LNCAP (cell line): ENCODE results near the gene B3GNT7.

Experiments
- TF ChIP-seq, protein P1 (sequence below): fragments of 450-650 bp; IDR thresholded peaks from 2 replicates; pipeline ENCODE4 v1.5.1; 2017; ENCODE audit warnings: mild to moderate bottlenecking

Gene B3GNT7

GRCh38 chr2:231429152-231429551, 33.6 kb downstream of the B3GNT7 start:
- TF ChIP-seq, protein P1, sequence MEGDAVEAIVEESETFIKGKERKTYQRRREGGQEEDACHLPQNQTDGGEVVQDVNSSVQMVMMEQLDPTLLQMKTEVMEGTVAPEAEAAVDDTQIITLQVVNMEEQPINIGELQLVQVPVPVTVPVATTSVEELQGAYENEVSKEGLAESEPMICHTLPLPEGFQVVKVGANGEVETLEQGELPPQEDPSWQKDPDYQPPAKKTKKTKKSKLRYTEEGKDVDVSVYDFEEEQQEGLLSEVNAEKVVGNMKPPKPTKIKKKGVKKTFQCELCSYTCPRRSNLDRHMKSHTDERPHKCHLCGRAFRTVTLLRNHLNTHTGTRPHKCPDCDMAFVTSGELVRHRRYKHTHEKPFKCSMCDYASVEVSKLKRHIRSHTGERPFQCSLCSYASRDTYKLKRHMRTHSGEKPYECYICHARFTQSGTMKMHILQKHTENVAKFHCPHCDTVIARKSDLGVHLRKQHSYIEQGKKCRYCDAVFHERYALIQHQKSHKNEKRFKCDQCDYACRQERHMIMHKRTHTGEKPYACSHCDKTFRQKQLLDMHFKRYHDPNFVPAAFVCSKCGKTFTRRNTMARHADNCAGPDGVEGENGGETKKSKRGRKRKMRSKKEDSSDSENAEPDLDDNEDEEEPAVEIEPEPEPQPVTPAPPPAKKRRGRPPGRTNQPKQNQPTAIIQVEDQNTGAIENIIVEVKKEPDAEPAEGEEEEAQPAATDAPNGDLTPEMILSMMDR: no peak

DNA sequence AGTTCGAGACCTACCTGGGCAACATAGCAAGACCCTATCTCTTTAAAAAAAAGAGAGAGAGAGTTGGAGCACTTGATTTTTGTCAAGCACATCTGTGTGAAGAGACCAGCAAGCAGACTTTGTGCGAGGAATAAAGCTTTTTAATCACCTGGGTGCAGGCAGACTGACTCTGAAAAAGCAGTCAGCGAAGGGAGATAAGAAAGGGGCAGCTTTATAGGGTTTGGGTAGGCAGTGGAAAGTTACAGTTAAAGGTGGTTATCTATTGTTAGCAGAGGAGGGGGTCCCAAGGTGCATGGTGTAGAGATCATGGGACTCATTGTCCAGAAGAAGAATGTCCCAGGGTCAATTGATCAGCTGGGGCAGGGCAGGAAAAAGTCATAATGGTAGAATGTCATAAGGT, 34.4 kb downstream of the B3GNT7 start:
- TF ChIP-seq, protein P1: no peak

GRCh38 chr2:231431606-231432005, 36.1 kb downstream of the B3GNT7 start:
- TF ChIP-seq, protein P1: no peak

DNA sequence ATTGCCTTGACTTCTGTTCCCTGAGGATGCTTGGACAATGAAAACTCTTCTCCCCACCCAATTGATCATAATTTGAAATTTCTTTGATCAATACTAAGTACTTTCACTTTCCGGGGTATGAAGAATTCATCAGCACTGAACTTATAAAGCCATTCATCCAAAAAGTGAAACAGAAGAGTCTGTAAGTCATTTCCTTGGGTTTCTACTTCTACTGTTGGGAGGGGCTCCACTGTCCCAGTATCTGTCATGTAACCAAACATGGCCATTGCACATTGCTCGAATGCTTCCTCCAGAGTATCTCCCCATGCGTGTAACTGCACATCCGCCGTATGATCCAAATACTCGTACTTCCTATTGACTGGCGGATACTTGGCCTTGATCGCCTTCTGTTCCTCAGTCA, 38.5 kb downstream of the B3GNT7 start:
- TF ChIP-seq, protein P1: no peak

DNA sequence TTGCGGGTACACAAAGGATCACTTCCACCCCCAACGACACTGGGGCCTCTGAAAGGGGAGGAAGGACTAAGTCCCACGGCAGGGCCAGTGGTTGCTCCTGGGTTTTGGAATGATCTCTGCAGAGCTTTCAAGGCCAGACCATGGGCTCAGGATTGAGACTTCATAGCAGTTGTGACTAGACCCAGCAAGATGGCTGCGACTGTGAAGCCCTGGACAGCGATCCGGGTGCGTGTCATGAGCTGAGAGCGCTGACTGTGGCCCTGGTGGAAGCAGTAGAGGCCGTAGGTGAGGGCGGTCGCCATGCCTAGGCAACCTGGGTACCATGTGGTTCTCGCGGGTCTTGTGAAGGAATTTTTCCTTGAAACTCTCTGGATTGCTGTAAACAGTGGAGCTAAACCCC, 41.4 kb downstream of the B3GNT7 start:
- TF ChIP-seq, protein P1: no peak

DNA sequence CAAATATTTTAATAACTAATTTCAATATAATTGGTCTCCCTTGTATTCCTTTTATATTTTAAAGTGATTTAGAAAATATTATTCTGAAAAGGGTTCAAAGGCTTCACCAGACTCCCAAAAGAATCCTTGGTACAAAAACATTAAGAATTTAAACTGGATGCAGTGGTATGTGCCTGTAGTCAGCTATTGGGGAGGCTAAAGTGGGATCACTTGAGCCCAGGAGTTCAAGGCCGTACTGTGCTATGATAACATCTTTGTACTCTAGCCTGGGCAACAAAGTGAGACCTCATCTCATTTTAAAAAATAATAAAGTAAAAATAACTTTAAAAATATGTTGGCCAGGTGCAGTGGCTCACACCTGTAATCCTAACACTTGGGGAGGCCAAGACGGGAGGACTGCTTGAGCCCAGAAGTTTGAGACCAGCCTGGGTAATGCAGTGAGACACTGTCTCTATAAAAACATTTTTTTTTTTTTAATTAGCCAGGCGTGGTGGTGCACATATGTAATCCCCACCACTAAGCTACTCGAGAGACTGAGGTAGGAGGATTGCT, 54.1 kb downstream of the B3GNT7 start:
- TF ChIP-seq, protein P1: no peak

DNA sequence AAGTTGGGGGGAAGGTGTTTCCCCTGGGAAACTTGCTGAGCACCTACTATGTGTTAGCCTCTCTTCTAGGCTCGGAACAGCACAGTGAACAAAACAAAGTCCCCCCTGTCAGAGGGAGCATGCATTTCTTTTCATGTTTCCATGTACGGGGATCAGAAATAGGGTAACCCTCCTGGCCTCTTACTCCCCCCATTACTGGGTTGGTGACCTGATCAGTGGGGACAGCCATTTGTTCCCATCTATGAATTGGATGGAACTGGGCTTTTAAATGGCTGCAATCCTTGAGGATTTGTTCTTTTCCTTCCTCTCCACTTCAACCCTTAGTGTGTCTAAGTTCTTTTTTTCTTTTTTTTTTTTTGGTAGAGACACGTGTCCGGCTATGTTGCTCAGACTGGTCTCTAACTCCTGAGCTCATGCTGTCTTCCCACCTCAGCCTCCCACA, 55.1 kb downstream of the B3GNT7 start:
- TF ChIP-seq, protein P1: no peak
